Measurements from ENCODE around the gene FAM171A1.
"Not testable (repeated sequence)": the region's sequence is repeated elsewhere in the genome, so short reads cannot be mapped to it uniquely, and the experiment has no call there.

FAM171A1 gene

DNA sequence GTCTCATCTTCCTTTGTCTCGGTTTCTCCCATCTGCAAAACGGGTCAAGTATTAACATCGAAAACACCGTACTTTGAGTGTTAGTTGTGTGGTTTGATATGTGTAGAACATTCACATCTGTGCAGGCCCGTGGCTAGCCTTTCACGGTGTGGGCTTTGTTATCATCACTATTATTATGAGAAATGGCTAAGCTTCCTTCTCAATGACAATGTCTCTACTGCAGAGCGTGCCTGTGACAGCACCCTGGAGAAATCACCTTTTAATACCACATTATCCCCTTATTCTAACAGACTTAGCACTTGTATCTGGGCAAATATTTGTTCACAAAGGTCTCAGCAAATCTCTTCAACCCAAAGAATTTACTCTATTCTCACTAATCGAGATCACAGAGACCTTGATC lies 55.8 kb downstream of the FAM171A1 start:
- no peak for DNase-seq

GRCh38 chr10:15314482-15315045 lies 56.5 kb downstream of the FAM171A1 start:
- DNase-seq: no peak

GRCh38 chr10:15313843-15314242 lies 57.2 kb downstream of the FAM171A1 start:
- no peak for DNase-seq

DNA sequence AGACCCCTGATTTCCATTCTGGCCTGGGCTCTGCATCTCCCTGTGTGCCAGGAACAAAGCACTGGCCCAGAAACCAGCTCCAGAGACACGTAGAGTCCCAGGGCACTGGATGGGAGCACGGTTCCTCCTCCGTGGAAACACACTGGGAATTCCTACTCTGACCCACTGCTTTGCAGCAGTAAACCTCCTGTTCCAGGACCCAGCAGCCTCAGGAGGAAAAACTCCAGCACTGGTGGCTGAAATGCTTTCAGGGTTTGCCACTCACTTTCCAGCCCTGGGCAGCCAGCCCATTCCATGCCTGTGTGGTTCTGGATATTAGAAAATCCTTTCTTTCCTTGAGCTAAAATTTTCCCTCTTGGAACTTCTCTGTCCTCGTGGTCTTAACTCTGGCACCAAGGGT lies 58.0 kb downstream of the FAM171A1 start:
- no peak for DNase-seq

DNA sequence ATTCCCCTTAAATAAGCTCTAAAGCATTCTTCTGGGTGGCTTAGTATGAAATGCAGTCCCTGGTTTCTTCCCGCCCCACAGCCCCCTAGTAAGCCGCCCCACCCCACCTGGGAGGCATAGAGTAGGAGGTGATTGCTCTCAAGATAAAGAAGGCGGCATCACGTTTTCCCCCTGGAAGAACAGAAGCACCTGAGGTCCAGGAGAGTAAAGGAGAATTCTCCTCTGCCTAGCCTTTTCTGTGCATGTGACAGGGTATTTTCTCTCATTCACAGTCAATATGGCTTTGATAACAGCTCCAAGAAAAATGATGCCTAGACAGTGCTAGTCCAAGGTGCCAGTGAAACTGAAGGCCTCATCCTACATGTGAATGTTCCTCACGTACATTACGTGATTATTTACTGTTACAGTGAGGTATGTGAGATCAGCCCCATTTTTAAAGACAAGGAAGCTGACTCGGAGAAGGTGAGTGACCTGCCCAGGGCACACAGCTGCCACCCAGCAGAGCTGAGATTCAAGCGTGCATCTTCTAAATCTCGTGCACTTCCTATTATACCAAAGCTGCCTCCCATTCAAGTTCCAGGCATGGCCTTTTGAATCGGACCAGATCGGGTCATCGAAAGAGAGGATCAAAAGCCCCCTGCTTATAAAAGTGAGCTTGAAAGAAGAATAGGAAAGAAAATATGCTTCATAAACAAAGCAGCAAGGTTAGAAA lies 59.4 kb downstream of the FAM171A1 start:
- no peak for DNase-seq

- DNase-seq: no peak
Measured at GRCh38 chr10:15310776-15311568, 60.1 kb downstream of the FAM171A1 start.

DNA sequence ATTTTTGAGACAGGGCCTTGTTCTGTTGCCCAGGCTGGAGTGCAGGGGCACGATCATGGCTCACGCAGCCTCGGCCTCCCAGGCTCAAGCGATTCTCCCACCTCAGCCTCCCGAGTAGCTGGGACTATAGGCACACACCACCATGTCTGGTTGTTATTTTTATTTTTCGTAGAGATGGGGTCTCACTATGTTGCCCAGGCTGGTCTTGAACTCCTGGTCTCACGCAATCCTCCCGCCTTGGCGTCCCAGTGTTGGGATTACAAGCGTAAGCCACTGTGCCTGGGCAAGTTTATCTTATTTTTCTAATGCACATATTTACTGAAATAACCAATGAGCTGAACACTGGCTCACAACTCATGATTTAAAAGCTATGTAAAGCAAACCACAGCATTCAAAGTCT lies 61.9 kb downstream of the FAM171A1 start:
- no peak for DNase-seq

DNA sequence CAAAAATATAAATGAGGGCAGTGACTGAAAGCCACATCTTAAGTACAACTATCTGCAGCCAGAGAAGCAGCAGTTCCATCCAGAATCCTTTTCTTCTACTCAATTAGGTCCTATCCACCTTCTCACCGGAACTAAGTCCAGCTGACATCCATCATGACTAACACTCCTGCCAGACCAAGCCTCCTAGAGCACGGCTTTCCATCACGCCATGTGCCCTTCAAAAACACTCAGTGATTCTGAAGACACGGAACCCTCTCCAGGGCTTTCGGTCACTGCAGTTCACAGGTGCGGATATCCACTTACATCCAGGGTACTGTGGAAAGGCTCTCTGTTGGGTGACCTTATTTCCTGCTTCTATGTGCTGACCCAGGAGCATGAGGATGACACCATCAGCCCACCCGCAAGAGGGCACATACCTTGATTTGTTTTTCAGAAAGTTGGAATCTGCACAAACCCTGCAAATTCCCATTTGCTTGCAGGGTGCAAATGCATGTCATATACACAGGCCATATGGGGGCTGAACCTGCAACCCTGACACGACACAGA lies 64.3 kb downstream of the FAM171A1 start:
- DNase-seq: no peak

DNA sequence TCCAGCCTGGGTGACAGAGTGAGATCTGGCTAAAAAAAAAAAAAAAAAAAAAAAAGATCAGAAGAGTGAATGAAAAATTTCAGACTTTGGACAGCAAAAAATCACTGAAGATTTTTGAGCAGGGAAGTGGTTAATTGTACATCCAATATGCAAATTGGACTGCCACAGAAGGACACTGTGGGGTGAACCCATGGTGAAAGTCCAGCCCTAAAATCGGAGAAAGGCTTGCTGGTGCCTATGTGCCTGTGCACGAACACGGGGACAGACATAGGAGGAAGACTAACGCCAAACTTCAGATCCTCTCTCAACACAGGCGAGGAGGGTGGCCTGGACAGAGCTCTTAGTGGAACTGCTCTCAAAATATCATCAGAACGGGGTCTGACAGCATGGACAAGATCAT lies 65.5 kb downstream of the FAM171A1 start:
- DNase-seq: no peak

GRCh38 chr10:15305161-15305560 lies 65.9 kb downstream of the FAM171A1 start:
- no peak for DNase-seq

- DNase-seq: not testable (repeated sequence)
Measured at GRCh38 chr10:15302188-15302956, 68.7 kb downstream of the FAM171A1 start.

- no peak for DNase-seq
Measured at GRCh38 chr10:15300697-15301096, 70.4 kb downstream of the FAM171A1 start.

- no peak for DNase-seq
Measured at GRCh38 chr10:15300145-15300544, 70.9 kb downstream of the FAM171A1 start.

- no peak for DNase-seq
Measured at GRCh38 chr10:15296701-15297100, 74.4 kb downstream of the FAM171A1 start.

GRCh38 chr10:15295537-15296325 lies 75.4 kb downstream of the FAM171A1 start:
- no peak for DNase-seq

DNA sequence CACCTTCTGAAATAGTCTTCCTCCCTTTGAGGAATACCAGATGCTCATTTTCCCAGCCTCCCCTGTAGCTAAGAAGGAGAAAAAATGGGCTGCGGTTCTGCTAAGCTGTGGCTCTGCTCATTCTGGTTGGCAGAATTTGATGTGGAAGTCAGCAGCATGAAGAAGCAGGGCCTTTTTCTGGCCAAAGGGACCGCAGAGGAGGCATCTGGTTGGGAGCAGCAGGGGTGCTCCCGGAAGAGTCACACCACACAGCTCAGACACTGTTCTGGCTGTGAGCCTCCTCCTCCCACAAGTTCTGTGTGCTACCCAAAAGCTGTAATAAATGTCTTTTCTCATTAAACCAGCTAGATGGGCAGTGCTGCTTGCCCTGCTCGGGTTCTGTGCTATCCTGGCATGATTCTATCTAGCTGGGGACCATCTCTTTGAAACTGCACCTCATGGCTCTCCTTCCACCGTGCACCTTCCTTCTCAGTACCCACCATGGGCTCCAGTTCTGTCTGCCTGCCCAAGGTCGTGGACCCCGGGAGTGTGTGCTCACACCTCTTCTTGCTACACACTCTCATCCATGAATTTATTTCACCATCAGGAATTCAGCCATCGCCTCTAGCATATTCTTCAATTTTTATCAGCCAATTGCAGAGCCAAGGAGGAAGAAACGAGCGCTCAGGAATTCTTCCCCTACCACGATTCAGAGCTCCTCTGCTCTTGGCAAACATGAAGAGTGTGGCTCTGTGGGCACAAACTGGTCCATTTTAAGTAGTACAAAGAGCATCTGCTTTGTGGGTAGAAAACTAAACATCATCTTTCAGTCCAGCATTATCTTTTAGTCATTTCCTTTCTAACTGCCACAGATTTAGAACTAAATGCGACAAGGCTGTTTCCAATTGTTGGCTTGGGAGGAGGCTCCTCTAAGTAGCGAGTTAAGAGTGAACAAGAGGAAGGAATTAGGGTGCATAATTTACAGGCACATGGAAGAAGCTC lies 76.9 kb downstream of the FAM171A1 start:
- no peak for DNase-seq

GRCh38 chr10:15290671-15291070 lies 80.4 kb downstream of the FAM171A1 start:
- DNase-seq: no peak

- DNase-seq: no peak
Measured at GRCh38 chr10:15290150-15290549, 80.9 kb downstream of the FAM171A1 start.

GRCh38 chr10:15280974-15281373 lies 90.1 kb downstream of the FAM171A1 start:
- DNase-seq: no peak

GRCh38 chr10:15280462-15280861 lies 90.6 kb downstream of the FAM171A1 start:
- no peak for DNase-seq

GRCh38 chr10:15279236-15279635 lies 91.9 kb downstream of the FAM171A1 start:
- DNase-seq: no peak
